Measurements from ENCODE around the gene NF2.

NF2 gene

DNA sequence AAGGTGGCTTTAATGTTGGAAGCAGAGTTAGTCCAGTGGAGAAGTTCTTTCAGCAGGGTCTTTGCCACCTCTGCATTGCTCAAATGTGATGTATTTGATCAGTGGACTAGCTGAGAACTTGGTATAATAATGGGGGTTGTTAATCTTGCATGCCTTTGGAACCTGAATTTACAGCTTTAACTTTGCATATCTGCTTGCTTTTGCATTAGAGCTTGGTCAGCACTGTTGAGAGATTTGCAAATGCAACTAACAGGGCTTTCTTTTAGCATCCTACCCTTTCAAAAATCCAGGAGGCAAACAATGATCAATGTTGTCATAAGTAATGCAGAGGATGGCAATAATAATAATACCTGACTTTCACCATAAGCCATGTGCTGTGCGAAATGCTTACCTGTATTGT lies 48.2 kb downstream of the NF2 start:
- Histone ChIP-seq H3K36me3 (peaks cover 2% of the 10 kb centered on the region), H3K4me3 (ENCODE audit: low read depth, low read length) (no peak overlapping the region), H3K27me3 (no peaks in the 10 kb centered on the region), H3K9me3 (no peaks in the 10 kb centered on the region), H3K4me1 (peaks cover 5% of the 10 kb centered on the region; the same call in 1 of the 2 replicates)
- DNase-seq, result no peak
- TF ChIP-seq, protein P1, sequence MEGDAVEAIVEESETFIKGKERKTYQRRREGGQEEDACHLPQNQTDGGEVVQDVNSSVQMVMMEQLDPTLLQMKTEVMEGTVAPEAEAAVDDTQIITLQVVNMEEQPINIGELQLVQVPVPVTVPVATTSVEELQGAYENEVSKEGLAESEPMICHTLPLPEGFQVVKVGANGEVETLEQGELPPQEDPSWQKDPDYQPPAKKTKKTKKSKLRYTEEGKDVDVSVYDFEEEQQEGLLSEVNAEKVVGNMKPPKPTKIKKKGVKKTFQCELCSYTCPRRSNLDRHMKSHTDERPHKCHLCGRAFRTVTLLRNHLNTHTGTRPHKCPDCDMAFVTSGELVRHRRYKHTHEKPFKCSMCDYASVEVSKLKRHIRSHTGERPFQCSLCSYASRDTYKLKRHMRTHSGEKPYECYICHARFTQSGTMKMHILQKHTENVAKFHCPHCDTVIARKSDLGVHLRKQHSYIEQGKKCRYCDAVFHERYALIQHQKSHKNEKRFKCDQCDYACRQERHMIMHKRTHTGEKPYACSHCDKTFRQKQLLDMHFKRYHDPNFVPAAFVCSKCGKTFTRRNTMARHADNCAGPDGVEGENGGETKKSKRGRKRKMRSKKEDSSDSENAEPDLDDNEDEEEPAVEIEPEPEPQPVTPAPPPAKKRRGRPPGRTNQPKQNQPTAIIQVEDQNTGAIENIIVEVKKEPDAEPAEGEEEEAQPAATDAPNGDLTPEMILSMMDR (IDR thresholded peaks at IDR 0.05; ENCODE audit: low read depth, low read length), result no peak

DNA sequence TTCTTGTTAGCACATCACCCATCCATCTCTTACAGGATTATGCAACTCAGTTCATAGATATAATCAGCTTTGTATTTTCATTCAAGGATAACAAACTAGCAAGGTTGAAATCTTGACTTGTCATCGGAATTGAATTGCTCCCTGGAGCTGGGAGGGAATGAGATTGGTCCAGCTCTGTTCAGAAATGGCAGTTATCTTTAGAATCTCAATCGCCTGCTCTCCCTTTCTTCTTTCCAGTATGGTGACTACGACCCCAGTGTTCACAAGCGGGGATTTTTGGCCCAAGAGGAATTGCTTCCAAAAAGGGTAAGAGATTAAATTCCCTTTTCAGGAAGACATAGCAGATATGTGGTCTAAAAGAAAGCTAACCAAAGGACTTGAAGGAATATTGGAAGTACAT lies 51.0 kb downstream of the NF2 start:
- no peaks in the 10 kb centered on the region for H3K9me3 ChIP-seq
- TF ChIP-seq, protein P1 (IDR thresholded peaks at IDR 0.05; ENCODE audit: low read depth, low read length), result no peak
- H3K4me1 ChIP-seq, result peaks cover 5% of the 10 kb centered on the region; the same call in 1 of the 2 replicates
- H3K36me3 ChIP-seq, result peaks cover 3% of the 10 kb centered on the region
- no peak overlapping the region for H3K4me3 ChIP-seq (ENCODE audit: low read depth, low read length)
- no peak for DNase-seq
- H3K27me3 ChIP-seq, result no peaks in the 10 kb centered on the region

DNA sequence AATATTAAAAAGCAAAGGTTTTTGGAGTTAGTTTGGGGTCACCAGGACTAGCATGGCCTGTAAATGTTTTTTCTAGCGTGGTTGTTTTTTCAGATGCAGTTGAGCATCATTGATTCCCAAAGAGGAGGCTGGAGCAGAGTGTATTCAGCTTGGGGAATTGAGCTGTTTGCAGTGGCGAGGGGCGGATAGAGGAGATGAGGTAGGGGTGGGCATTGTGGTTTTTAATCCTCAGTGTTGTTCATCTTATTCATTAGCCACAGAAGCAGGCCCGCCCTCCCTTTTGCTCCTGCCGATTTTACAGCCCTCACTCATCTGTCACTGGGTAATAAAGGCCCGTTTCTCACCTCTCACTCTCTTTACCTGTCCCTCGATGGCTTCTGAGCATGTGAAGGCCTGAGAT lies 51.4 kb downstream of the NF2 start:
- TF ChIP-seq, protein P1 (IDR thresholded peaks at IDR 0.05; ENCODE audit: low read depth, low read length), result no peak
- Histone ChIP-seq H3K27me3 (no peaks in the 10 kb centered on the region), H3K4me3 (ENCODE audit: low read depth, low read length) (no peak overlapping the region), H3K9me3 (no peaks in the 10 kb centered on the region), H3K36me3 (peaks cover 3% of the 10 kb centered on the region), H3K4me1 (peaks cover 5% of the 10 kb centered on the region; the same call in 1 of the 2 replicates)
- no peak for DNase-seq

- H3K36me3 ChIP-seq, result peaks cover 13% of the 10 kb centered on the region
- no peak for DNase-seq
Observed at GRCh38 chr22:29658176-29658575, 54.7 kb downstream of the NF2 start.

DNA sequence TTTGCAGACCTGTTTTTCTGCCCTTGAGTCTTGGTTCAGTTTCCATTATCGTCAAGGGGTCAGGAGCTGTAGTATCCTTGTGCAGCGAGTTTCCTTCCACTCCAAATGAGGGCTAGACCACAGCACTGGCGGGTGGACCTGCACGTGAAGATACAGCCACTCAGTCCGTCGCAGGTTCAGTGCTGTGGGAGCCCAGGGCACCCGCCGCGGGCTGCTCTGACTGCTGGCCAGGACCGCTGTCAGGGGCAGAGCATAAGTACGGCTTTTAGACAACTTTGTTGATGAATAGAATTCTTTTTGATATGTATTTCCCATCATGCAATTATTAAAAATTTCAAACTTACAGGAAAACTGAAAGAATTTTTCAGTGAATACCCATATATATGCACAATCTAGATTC lies 56.6 kb downstream of the NF2 start:
- Histone ChIP-seq H3K36me3 (peaks cover 20% of the 10 kb centered on the region), H3K9me3 (no peaks in the 10 kb centered on the region), H3K27me3 (no peaks in the 10 kb centered on the region), H3K4me1 (no peaks in the 10 kb centered on the region), H3K4me3 (ENCODE audit: low read depth, low read length) (no peak overlapping the region)
- TF ChIP-seq, protein P1 (IDR thresholded peaks at IDR 0.05; ENCODE audit: low read depth, low read length), result no peak
- no peak for DNase-seq

More at GRCh38 chr22:29658176-29658575, 54.7 kb downstream of the NF2 start:
- TF ChIP-seq, protein P1 (IDR thresholded peaks at IDR 0.05; ENCODE audit: low read depth, low read length), result no peak
- Histone ChIP-seq H3K27me3 (no peaks in the 10 kb centered on the region), H3K9me3 (no peaks in the 10 kb centered on the region), H3K4me3 (ENCODE audit: low read depth, low read length) (no peak overlapping the region), H3K4me1 (peaks cover 5% of the 10 kb centered on the region; the same call in 1 of the 2 replicates)

- peaks cover 20% of the 10 kb centered on the region for H3K36me3 ChIP-seq
- no peaks in the 10 kb centered on the region for H3K9me3 ChIP-seq
- H3K4me3 ChIP-seq (ENCODE audit: low read depth, low read length), result no peak overlapping the region
- TF ChIP-seq, protein P1 (IDR thresholded peaks at IDR 0.05; ENCODE audit: low read depth, low read length), result no peak
- H3K27me3 ChIP-seq, result no peaks in the 10 kb centered on the region
- no peaks in the 10 kb centered on the region for H3K4me1 ChIP-seq
- DNase-seq, result no peak
Observed at GRCh38 chr22:29661336-29661735, 57.9 kb downstream of the NF2 start.

Measured in BE2C (cell line).